IMR-90 (cell line): ENCODE data around the gene CCDC146.

Experiments
- CTCF ChIP-seq: conservative IDR thresholded peaks from 2 replicates; pipeline ENCODE4 v1.5.1; 2012; ENCODE audit warnings: mild to moderate bottlenecking, low read depth, low read length, improper control_type of control experiment
- POLR2A ChIP-seq: IDR thresholded peaks from 2 replicates; pipeline ENCODE4 v1.6.1; 2012; ENCODE audit warnings: mild to moderate bottlenecking, low read depth, low read length

DNA sequence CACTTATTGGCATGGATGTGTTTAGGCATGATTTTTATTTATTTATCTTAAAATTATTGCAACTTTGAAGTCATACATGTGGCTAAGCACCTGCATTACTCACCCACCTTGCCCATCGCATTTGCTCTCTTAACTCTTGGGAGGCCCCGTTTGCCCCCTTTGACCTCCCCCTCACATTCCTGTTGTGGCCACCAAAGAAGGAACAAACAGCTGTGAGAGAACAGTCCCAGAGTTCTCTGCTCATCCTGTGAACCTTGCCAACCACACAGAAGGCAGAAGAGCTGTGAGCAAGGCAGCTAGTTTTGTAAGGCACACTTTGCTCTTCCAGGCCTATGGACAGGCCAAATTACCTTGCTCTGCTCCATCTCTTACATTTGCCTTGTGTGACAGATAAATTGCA, 100.8 kb downstream of the CCDC146 start:
- TF ChIP-seq CTCF (no peak), POLR2A (no peak)
